Calu3 (cell line): ENCODE data around the gene NBAS. TPM values are rescaled to one million over a fixed set of nuclear protein-coding genes. Genes with fewer than 3 reads are reported as not detected.

Experiments used
- BruUV-seq: library from RNA; stranded (reverse); fragments of 400-500 nt; replicated peaks from 2 replicates; lab custom pipeline; 2021; lab: Mats Ljungman, UMichigan
- CTCF ChIA-PET: fragments of 300-600 bp; sonication (Branson Sonifier 250); formaldehyde crosslinking; loops from one replicate; lab custom pipeline; 2022; ENCODE audit warnings: antibody characterized with exemption; lab: Charles Lee
- DNase-seq: peaks from one replicate; pipeline ENCODE4 v3.0.0; 2022
- H3K27ac Mint-ChIP-seq: one replicate; pipeline ENCODE4 v1.8.0; 2022; ENCODE audit warnings: mixed read lengths; ENCODE audit not compliant: unreplicated experiment
- H3K27me3 Mint-ChIP-seq: one replicate; pipeline ENCODE4 v1.8.0; 2022; ENCODE audit warnings: mixed read lengths; ENCODE audit not compliant: unreplicated experiment
- H3K36me3 Mint-ChIP-seq: one replicate; pipeline ENCODE4 v1.8.0; 2022; ENCODE audit warnings: mild to moderate bottlenecking, moderate library complexity, mixed read lengths; ENCODE audit not compliant: insufficient read depth, unreplicated experiment
- H3K4me1 Mint-ChIP-seq: one replicate; pipeline ENCODE4 v1.8.0; 2022; ENCODE audit warnings: mild to moderate bottlenecking, low read depth, mixed read lengths; ENCODE audit not compliant: unreplicated experiment
- H3K4me3 Mint-ChIP-seq: one replicate; pipeline ENCODE4 v1.8.0; 2022; ENCODE audit warnings: mild to moderate bottlenecking, low read depth, moderate library complexity, mixed read lengths; ENCODE audit not compliant: unreplicated experiment
- H3K9me3 Mint-ChIP-seq: one replicate; pipeline ENCODE4 v1.8.0; 2022; ENCODE audit warnings: low read depth, mixed read lengths; ENCODE audit not compliant: unreplicated experiment
- intact Hi-C: fragments of 100-400 bp; cut with micrococcal nuclease; formaldehyde crosslinking; loops from one replicate; pipeline ENCODE4 v1.10.0; 2022; ENCODE audit not compliant: unreplicated experiment
- total RNA-seq: library from RNA; stranded (reverse); gene quantifications from 2 replicates; pipeline ENCODE4 v1.2.3, GENCODE V29; 2022
- TF ChIP-seq, protein P1 (sequence below): fragments of 200-600 bp; IDR thresholded peaks from one replicate; pipeline ENCODE4 v1.8.0; 2022; ENCODE audit warnings: antibody characterized with exemption; ENCODE audit not compliant: unreplicated experiment

The NBAS gene
- total RNA-seq, 1 experiment from 2014 or later: 30.4 TPM

GRCh38 chr2:15471606-15472005 lies 89.5 kb downstream of the NBAS start:
- no peaks in the 10 kb centered on the region for H3K36me3 Mint-ChIP-seq
- TF ChIP-seq, protein P1, sequence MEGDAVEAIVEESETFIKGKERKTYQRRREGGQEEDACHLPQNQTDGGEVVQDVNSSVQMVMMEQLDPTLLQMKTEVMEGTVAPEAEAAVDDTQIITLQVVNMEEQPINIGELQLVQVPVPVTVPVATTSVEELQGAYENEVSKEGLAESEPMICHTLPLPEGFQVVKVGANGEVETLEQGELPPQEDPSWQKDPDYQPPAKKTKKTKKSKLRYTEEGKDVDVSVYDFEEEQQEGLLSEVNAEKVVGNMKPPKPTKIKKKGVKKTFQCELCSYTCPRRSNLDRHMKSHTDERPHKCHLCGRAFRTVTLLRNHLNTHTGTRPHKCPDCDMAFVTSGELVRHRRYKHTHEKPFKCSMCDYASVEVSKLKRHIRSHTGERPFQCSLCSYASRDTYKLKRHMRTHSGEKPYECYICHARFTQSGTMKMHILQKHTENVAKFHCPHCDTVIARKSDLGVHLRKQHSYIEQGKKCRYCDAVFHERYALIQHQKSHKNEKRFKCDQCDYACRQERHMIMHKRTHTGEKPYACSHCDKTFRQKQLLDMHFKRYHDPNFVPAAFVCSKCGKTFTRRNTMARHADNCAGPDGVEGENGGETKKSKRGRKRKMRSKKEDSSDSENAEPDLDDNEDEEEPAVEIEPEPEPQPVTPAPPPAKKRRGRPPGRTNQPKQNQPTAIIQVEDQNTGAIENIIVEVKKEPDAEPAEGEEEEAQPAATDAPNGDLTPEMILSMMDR: no peak
- H3K4me1 Mint-ChIP-seq: peaks cover 10% of the 10 kb centered on the region
- no TSS peak for BruUV-seq
- CTCF ChIA-PET: no interaction called here
- intact Hi-C loops: no loop called here
- H3K27me3 Mint-ChIP-seq: no peaks in the 10 kb centered on the region
- H3K27ac Mint-ChIP-seq: no peak overlapping the region
- no peaks in the 10 kb centered on the region for H3K9me3 Mint-ChIP-seq
- DNase-seq: no peak
- no peak overlapping the region for H3K4me3 Mint-ChIP-seq

GRCh38 chr2:15460112-15460620 lies 101.0 kb downstream of the NBAS start:
- H3K36me3 Mint-ChIP-seq: no peaks in the 10 kb centered on the region
- CTCF ChIA-PET: no interaction called here
- H3K27me3 Mint-ChIP-seq: no peaks in the 10 kb centered on the region
- no peak overlapping the region for H3K4me3 Mint-ChIP-seq
- BruUV-seq: no TSS peak
- H3K4me1 Mint-ChIP-seq: no peaks in the 10 kb centered on the region
- intact Hi-C loops: no loop called here
- no peaks in the 10 kb centered on the region for H3K9me3 Mint-ChIP-seq
- DNase-seq: no peak
- TF ChIP-seq, protein P1: no peak
- no peak overlapping the region for H3K27ac Mint-ChIP-seq

DNA sequence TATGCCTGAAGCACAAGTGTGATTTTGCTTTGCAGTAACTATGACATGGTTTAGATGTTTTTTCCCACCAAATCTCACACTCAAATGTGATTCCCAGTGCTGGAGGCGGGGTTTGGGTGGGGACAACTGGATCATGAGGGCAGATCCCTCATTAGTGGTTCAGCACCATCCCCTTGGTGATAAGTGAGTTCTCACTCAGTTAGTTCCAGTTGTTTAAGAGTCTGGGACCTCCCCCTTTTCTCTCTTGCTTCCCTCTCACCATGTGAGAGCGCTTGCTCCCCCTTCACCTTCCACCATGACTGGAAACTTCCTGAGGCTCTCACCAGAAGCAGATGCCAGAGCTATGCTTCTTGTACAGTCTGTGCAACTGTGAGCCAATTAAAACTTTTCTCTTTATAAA lies 102.9 kb downstream of the NBAS start:
- no TSS peak for BruUV-seq
- TF ChIP-seq, protein P1: no peak
- no peak for DNase-seq
- intact Hi-C loops: no loop called here
- no peaks in the 10 kb centered on the region for H3K9me3 Mint-ChIP-seq
- no peaks in the 10 kb centered on the region for H3K27me3 Mint-ChIP-seq
- no peaks in the 10 kb centered on the region for H3K36me3 Mint-ChIP-seq
- CTCF ChIA-PET: no interaction called here
- no peaks in the 10 kb centered on the region for H3K4me1 Mint-ChIP-seq
- H3K27ac Mint-ChIP-seq: no peak overlapping the region
- H3K4me3 Mint-ChIP-seq: no peak overlapping the region

GRCh38 chr2:15457868-15458267 lies 103.3 kb downstream of the NBAS start:
- TF ChIP-seq, protein P1: no peak
- no TSS peak for BruUV-seq
- Mint-ChIP-seq H3K9me3 (no peaks in the 10 kb centered on the region), H3K27me3 (no peaks in the 10 kb centered on the region), H3K4me1 (no peaks in the 10 kb centered on the region), H3K36me3 (no peaks in the 10 kb centered on the region), H3K27ac (no peak overlapping the region), H3K4me3 (no peak overlapping the region)
- DNase-seq: no peak
- CTCF ChIA-PET: no interaction called here
- intact Hi-C loops: no loop called here
